ENCODE data around the gene ANTXR1. TPM values are rescaled to one million over a fixed set of nuclear protein-coding genes. Genes with fewer than 3 reads are reported as not detected.

The ANTXR1 gene
- total and polyA plus RNA-seq, 9 of the 15 experiments (the other 6 are each of a cell fraction or from before 2014, with no cell fraction given): 0.07 to 1.00 (median 0.54) TPM

- no peak for TF ChIP-seq HNRNPK (IDR thresholded peaks at IDR 0.05; ENCODE audit: low read depth, low read length, poor library complexity, severe bottlenecking)
- TF ChIP-seq FUS (optimal IDR thresholded peaks at IDR 0.05; ENCODE audit: low read depth, low read length): no peak
- TF ChIP-seq ZFP1 (CRISPR knock-in tag; IDR thresholded peaks at IDR 0.05): no peak
- no peak for TF ChIP-seq HCFC1 (IDR thresholded peaks at IDR 0.05; ENCODE audit: low read depth, low read length)
- no peak for TF ChIP-seq SMAD3 (CRISPR knock-in tag; conservative IDR thresholded peaks at IDR 0.05)
- no peak for TF ChIP-seq ZBTB1 (CRISPR knock-in tag; IDR thresholded peaks at IDR 0.05; ENCODE audit: borderline replicate concordance, low read depth)
These were observed 20.6 kb upstream of the ANTXR1 start (continued) for GRCh38 chr2:68992341-68992740.

DNA sequence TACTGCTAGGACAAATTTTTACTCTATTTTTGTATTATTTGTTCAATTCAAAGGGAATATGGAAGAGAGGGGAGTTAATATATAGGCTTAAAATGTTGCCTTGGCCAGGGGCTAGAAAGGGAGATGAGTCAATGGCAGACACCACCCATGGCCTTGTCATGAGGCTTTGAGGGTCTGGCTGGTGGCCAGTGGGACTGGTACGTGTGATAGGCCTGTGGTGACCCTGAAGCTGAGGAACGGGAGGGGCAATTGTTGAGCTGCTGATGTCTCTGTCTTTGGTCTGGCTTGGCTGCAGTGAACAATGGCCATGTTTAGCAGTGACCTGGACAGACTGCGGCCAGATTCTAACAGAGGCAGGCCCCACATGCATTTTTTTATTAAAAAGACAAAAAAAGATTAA is 20.0 kb upstream of the ANTXR1 start:
- 0% methylated on average over 3 of the region's 3 CpGs for WGBS (ENCODE audit: insufficient coverage, low coverage, missing lambda C conversion rate)
- Histone ChIP-seq H3K4me3 (no peak overlapping the region), H3K27ac (ENCODE audit: extremely low read depth, low read depth, low read length) (no peak overlapping the region), H2AFZ (ENCODE audit: low read depth, low read length) (no peak overlapping the region), H3K4me2 (ENCODE audit: insufficient read depth, low read length) (no peak overlapping the region), H4K20me1 (replicated peaks; ENCODE audit: control insufficient read depth, insufficient read depth, low read length) (no peaks in the 10 kb centered on the region), H3K27me3 (ENCODE audit: control insufficient read depth in 2 of 2, insufficient read depth in 2 of 2, low read length in 2 of 2) (peaks cover 0 to 18% of the 10 kb centered on the region in 2 experiments; a peak in 4 of 5 replicates), H3K36me3 (ENCODE audit: control insufficient read depth, insufficient read depth, low read length) (no peaks in the 10 kb centered on the region), H3K9me1 (ENCODE audit: control insufficient read depth, insufficient read depth, low read length) (no peaks in the 10 kb centered on the region), H3K9me3 (replicated peaks; ENCODE audit: control insufficient read depth, insufficient read depth, low read depth, low read length) (no peaks in the 10 kb centered on the region), H3K4me1 (replicated peaks in 1 of 2; ENCODE audit: control insufficient read depth in 2 of 2, insufficient read depth in 2 of 2, low read length in 2 of 2) (no peaks in the 10 kb centered on the region), H3K79me2 (ENCODE audit: control insufficient read depth, insufficient read depth, low read length) (no peaks in the 10 kb centered on the region), H3K9ac (ENCODE audit: insufficient read depth in 1 of 2, low read depth in 2 of 2, low read length in 2 of 2) (no peak overlapping the region)
- POLR2A ChIA-PET: interaction anchor here (0.5 to 0.6 kb wide), 2 partner anchors 38 to 60 kb away, joined by 3 read pairs; no protein-coding TSS in a partner anchor
- no TSS peak for BruUV-seq (replicated peaks)
- no peak for DNase-seq (ENCODE audit: extremely low read depth in 1 of 4, low spot score in 3 of 4)
- intact Hi-C loops (cut with micrococcal nuclease): no loop called here
- no peak for FAIRE-seq
- TF ChIP-seq ZBTB49 (CRISPR knock-in tag; IDR thresholded peaks at IDR 0.05; ENCODE audit: borderline replicate concordance): no peak
- TF ChIP-seq MCM5 (IDR thresholded peaks at IDR 0.05; ENCODE audit: low read depth): no peak
- TF ChIP-seq ESRRA (IDR thresholded peaks at IDR 0.05; ENCODE audit: borderline replicate concordance, low read depth): no peak
- no peak for TF ChIP-seq ZBTB5 (IDR thresholded peaks at IDR 0.05)
- no peak for TF ChIP-seq KDM2B (CRISPR knock-in tag; IDR thresholded peaks at IDR 0.05)
- no peak for TF ChIP-seq CREM (IDR thresholded peaks at IDR 0.05; ENCODE audit: low read depth)
- no peak for TF ChIP-seq NR0B1 (IDR thresholded peaks at IDR 0.05; ENCODE audit: partially characterized antibody)
- CTCF ChIA-PET (ENCODE audit: low intra/inter-chr PET ratio): no interaction called here
- in situ Hi-C loops (cut with MboI): no loop called here
- no peak for ATAC-seq
